Measurements from ENCODE around the gene NUDCD3.
"Not testable (repeated sequence)": the region's sequence is repeated elsewhere in the genome, so short reads cannot be mapped to it uniquely, and the experiment has no call there.

The NUDCD3 gene

DNA sequence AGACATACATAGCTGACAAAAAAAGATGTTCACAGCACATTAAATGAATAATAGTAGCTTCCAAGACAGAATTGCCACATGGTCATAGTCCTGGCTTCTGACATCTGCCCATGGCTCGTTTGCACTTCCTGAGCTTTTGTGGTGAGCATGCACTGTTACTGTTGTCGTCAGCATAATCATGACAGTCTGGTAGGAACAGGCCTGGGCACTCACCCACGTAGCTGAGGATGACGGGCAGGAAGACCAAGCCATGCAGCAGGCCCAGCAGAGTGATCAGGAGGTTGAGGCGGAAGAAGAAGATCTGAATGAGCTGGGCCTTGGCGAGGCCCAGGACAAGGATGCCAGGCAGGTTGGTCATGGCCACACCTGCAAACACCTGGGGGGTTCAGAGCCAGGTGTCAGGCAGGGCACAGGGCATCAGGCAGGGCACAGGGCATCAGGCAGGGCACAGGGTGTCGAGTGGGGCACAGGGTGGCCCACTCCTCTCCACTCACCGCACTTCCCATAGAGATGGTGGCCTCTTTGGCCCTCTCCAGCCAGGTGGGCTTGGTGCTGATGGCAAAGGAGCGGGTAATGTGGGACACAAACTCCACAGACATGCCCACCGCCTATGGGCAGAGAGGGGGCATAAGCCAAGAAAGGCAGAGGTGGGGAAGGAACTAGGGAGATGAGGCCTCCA, 25.3 kb upstream of the NUDCD3 start:
- DNase-seq, result no peak

- no peak for DNase-seq
These were observed 22.3 kb upstream of the NUDCD3 start for GRCh38 chr7:44512736-44513135.

DNA sequence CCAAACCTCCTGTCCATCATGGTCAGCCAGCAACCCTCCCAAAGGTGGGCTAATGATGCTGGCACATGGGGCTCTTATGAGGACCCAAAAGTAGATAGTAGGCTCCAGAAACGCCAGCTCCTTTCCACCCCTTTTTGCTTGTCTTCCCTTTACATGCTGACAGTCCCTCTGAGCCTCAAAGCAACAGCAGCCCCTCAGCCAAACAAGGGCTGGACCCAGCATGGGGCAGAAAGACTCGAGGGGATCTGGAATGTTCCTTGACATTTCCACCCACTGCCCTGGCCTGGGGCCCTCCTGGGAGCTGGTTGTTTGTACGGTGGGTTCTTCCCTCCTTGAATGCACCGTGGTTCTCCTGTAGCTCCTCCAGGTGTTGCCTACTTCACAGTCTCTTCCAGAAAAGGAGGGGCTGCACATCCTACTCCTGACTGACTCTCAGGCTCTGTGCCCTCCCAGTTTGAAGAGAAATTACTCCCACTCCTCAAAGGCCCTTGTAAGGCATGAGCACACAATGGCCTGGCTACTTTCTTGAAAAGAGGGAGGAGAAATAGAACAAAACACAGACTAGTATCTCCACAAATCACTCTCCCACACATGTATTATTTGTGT, 21.5 kb upstream of the NUDCD3 start:
- DNase-seq, result no peak

GRCh38 chr7:44511236-44511635, 20.8 kb upstream of the NUDCD3 start:
- no peak for DNase-seq

DNA sequence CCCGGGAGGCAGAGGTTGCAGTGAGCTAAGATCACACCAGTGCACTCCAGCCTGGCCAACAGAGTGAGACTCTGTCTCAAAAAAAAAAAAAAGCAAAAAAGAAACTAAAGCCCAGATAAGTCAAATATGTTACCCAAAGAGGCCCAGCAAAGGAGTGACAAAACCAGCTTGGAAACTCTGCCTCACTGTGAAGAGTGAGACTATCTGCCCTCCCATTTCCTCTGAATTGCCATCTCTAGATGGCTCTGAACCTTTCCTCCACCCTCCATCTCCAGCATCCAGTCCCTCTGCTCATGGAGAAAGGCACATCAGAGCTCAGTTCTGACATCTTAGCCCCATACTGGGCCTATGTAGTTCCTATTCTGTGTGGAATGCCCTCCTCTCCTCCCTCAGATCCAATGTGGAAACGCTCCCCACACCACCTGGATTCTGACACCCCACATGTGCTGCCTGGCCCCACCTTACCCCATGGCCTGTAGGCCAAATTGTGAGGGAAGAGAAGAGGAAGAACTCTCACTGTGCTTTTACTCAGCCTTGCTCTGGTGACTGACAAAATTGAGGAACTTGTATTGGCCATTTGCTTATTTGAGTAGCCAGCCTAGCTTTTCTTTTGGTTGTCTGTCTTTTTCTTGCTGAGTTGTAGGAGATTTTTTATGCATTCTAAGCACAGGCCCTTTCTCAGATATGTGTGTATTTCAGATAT, 18.0 kb upstream of the NUDCD3 start:
- DNase-seq, result no peak

DNA sequence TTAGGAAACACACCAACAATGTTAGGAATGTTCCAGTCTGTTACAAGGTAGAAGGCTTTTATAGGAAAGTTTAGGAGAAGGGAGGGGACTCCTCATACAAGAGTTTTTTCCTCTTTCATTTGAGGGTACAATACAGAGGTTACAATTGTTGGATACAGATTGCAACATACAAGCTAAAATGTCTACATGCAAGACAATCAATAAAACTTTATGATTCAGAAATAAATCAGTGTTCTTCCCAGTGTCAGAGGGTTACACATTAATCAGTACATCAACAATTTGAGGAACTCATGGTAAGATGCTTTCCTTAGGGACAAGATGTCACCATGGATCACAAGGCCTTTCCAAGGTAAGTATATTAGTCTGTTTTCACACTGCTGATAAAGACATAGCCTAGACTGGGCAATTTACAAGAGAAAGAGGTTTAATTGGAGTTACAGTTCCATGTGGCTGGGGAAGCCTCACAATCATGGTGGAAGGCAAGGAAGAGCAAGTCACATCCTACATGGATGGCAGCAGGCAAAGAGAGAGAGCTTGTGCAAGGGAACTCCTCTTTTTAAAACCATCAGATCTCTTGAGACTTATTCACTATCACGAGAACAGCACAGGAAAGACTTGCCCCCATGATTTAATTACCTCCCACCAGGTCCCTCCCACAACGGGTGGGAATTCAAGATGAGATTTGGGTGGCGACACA, 16.3 kb upstream of the NUDCD3 start:
- DNase-seq, result not testable (repeated sequence)

DNA sequence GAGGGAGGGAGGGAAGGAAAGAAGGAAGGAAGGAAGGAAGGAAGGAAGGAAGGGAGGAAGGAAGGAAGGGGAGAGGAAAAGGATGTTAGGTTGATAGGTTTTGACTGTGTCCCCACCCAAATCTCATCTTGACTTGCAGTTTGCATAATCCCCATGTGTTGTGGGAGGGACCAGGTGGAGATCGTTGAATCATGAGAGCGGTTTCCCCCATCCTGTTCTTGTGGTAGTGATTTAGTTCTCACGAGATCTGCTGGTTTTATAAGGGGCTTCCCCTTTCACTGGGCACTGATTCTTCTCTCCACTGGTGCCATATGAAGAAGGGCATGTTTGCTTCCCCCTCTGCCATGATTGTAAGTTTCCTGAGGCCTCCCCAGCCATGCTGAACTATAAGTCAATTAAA, 15.1 kb upstream of the NUDCD3 start:
- DNase-seq, result no peak

DNA sequence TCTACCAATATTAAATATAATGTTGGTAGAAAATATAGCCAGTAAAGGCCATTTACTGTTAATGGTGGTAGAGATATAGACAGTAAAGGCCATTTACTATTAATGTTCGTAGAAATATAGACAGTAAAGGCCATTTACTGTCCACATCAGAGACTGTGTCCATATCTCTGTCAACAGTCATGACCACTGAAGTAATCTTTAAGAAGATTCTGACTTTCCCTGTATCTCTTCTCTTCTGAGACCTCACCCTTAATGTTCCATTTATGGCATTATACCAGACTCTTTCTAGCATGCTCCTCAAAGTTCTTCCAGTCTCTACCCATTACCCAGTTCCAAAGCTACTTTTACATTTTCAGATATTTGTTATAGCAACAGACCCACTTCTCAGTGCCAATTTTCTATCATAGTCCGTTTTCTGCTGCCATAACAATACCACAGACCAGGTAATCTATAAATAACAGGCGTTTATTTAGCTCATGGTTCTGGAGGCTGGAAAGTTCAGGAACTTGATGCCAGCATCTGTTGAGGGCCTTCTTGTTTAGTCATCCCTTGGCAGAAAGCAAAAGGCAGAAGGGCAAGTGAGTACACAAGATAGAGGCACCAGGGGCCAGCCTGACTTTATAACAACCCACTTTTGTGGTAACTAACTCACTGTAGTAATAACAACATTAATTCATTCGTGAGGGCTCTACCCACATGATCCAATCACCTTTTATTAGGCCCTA, 7.9 kb upstream of the NUDCD3 start:
- no peak for DNase-seq

- no peak for DNase-seq
These were observed 6.9 kb upstream of the NUDCD3 start for GRCh38 chr7:44497155-44498027.

GRCh38 chr7:44496385-44496784, 5.9 kb upstream of the NUDCD3 start:
- no peak for DNase-seq

- no peak for DNase-seq
These were observed 4.5 kb upstream of the NUDCD3 start for GRCh38 chr7:44494960-44495359.

DNA sequence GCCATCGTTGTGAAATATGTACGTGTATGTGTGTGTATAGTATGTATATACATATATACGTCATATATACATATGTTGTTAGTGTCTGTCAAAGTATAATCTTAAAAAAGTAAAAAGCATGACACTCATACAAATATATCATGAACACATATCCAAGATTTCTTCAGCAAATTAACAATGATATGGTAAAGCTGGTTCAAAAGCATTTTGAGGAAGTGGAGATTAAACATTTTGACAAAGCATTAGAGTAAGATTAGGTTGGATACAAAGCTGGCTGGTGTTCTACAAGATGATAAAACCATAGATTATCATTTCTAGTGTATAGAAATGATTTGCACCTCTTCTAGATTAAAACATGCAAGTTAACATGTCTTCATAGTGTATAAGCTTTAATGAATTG, 771 bp upstream of the NUDCD3 start:
- DNase-seq, result no peak

DNA sequence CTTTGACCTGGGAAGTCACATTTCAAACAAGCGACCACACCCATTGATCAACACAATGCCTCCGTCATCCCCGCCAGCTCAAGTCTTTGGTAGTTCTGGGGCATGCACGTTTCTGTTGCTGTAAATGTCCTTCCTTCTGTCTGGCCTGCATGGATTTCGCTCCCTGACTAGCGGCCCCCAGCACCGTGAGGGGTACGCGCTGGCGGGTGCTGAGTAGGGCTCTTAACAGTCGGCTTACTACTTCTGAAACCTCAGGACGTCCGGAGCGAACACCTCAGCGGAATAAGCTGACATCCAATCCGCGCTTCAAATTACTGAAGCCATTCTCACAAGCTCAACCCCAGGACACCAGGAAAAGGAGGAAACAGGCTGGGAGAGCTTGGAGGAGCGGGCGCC, 505 bp downstream of the NUDCD3 start:
- no peak for DNase-seq

DNA sequence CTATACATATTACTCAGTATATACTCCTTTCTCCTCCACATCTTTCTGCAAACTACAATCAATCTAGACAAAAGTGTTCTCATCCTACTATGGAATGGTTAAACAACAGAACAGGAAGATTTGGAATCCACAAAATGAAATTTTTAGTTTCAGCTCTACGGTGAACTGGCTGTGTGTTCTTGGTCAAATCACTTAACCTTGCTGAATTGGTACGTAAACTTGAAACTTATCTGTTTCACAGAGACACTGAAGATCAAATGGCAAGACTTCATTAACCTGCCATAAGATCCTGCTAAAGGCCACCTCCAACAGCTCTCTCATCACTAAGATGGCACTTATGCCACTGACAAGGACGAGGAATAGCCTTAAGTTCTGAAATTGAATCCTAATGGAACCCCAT, 1.5 kb downstream of the NUDCD3 start:
- no peak for DNase-seq

- no peak for DNase-seq
These were observed 3.8 kb downstream of the NUDCD3 start for GRCh38 chr7:44486693-44487092.

GRCh38 chr7:44486001-44486400, 4.5 kb downstream of the NUDCD3 start:
- no peak for DNase-seq

DNA sequence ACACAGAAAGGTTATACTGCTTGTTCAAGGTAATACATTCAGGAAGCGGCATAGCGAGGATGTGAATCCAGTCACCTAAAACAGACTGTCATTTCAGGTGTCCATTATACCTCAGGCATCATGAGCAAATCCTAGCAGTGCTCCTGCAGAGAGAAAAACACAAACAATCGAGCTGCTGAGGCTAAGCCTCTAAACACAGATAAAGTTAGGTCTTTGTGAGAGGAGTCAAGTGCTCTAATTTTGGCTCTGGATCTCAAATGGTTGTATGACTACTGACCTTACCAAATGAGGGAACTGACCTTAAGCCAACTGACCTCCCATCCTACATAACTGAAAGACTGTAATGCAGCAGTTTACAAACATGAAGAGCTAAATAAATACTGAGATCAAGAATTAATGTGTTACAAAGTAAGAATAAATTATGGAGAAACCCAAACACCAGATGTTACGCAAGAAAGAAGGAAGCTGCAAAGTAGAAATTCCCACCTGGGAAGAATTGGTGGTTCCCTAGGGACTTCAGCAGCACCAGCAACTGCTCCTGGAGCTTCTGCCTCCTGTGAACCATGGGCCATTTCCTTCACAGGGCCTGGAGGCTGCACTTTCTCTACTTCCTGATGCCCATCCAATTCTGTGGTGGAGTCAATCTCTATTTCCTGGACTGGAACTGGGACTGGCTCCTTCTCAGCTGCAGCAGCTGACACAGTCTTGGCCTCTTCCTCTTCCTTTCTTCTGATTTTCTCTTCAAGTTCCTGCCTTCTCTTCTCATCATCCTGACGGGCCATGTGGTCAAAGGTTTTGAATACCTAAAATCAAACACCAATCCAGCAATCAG, 5.8 kb downstream of the NUDCD3 start:
- DNase-seq, result no peak

- no peak for DNase-seq
These were observed 7.7 kb downstream of the NUDCD3 start for GRCh38 chr7:44482502-44483485.

GRCh38 chr7:44477938-44478337, 12.5 kb downstream of the NUDCD3 start:
- no peak for DNase-seq

Measured in NCI-H187 treated with DMSO at 0.1 percent for 48 hours (cell line).